ENCODE data around the gene CES1. TPM values are rescaled to one million over a fixed set of nuclear protein-coding genes. Genes with fewer than 3 reads are reported as not detected.
"Not testable (repeated sequence)": the region's sequence is repeated elsewhere in the genome, so short reads cannot be mapped to it uniquely, and the experiment has no call there.

The CES1 gene
- 0.34 TPM in 1 of 2 replicates, not detected in the other for total RNA-seq

GRCh38 chr16:55832773-55833691 is at the start of gene CES1:
Gene CES1 (minus strand): TSS chr16:55833096. CDS start chr16:55833055, 41 bp downstream.
- DNase-seq = no peak

GRCh38 chr16:55876854-55877253 is 44.0 kb upstream of the CES1 start:
- DNase-seq = no peak

GRCh38 chr16:55875273-55875672 is 42.4 kb upstream of the CES1 start, which contains the start of gene CES5A:
Gene CES5A (minus strand): TSS chr16:55875373. CDS start chr16:55875221, 152 bp downstream.
- no peak for DNase-seq

GRCh38 chr16:55873122-55873521 is 40.2 kb upstream of the CES1 start:
- DNase-seq = no peak

GRCh38 chr16:55872130-55872529 is 39.2 kb upstream of the CES1 start:
- DNase-seq = no peak

- DNase-seq = no peak
Observed at GRCh38 chr16:55871411-55872038, 38.6 kb upstream of the CES1 start.

GRCh38 chr16:55868980-55869379 is 36.1 kb upstream of the CES1 start:
- no peak for DNase-seq

GRCh38 chr16:55868137-55868536 is 35.2 kb upstream of the CES1 start:
- DNase-seq = no peak

- no peak for DNase-seq
Observed at GRCh38 chr16:55861288-55861687, 28.4 kb upstream of the CES1 start.

- DNase-seq = not testable (repeated sequence)
Observed at GRCh38 chr16:55857650-55858049, 24.8 kb upstream of the CES1 start.

- no peak for DNase-seq
Observed at GRCh38 chr16:55856950-55857349, 24.1 kb upstream of the CES1 start.

- DNase-seq = no peak
Observed at GRCh38 chr16:55853114-55853513, 20.2 kb upstream of the CES1 start.

- no peak for DNase-seq
Observed at GRCh38 chr16:55849536-55849935, 16.6 kb upstream of the CES1 start.

- DNase-seq = no peak
Observed at GRCh38 chr16:55846598-55847346, 13.9 kb upstream of the CES1 start.

GRCh38 chr16:55843105-55843395 is 10.2 kb upstream of the CES1 start:
- no peak for DNase-seq

- peak; percentile 69 for DNase-seq
Observed at GRCh38 chr16:55842369-55843104, 9.6 kb upstream of the CES1 start.

- DNase-seq = no peak
Observed at GRCh38 chr16:55839115-55839514, 6.2 kb upstream of the CES1 start.

GRCh38 chr16:55836158-55836611 is 3.3 kb upstream of the CES1 start:
- DNase-seq = no peak

- no peak for DNase-seq
Observed at GRCh38 chr16:55835581-55835980, 2.7 kb upstream of the CES1 start.

- not testable (repeated sequence) for DNase-seq
Observed at GRCh38 chr16:55835173-55835572, 2.3 kb upstream of the CES1 start.

- no peak for DNase-seq
Observed at GRCh38 chr16:55834049-55834448, 1.2 kb upstream of the CES1 start.

GRCh38 chr16:55832425-55832772 is 497 bp downstream of the CES1 start:
- DNase-seq = no peak

All from dermis blood vessel endothelial cell (primary cell).